Gastrocnemius medialis (tissue), 4 donors: Measurements from ENCODE around the gene CENPX. TPM values are rescaled to one million over a fixed set of nuclear protein-coding genes. Genes with fewer than 3 reads are reported as not detected.

Experiments
- ATAC-seq, 2 donors: fragments of 150-250 bp; one replicate each; pipeline ENCODE4 v1.9.1; 2016
- DNase-seq, 2 donors: peaks; one replicate each; pipeline ENCODE4 v3.0.0-alpha.2; 2019
- H3K27ac ChIP-seq, 4 donors: fragments of 200-600 bp; sonication (generic); 1 replicate in 1 of 4; 2 replicates in 3 of 4; pipeline ENCODE4 v1.5.1; 2016 to 2018; ENCODE audit warnings: mild to moderate bottlenecking in 2 of 4, moderate library complexity in 1 of 4
- H3K27me3 ChIP-seq, 3 donors: fragments of 200-600 bp; sonication (generic) in 2 of 3; 1 replicate in 1 of 3; 2 replicates in 2 of 3; pipeline versions ENCODE4 v1.5.1 to v1.6.0; 2016 to 2019; ENCODE audit warnings: mild to moderate bottlenecking in 1 of 3, moderate library complexity in 1 of 3
- H3K36me3 ChIP-seq, 2 donors: fragments of 200-600 bp; sonication (generic) in 1 of 2; one replicate each; pipeline ENCODE4 v1.5.1; 2017 to 2018
- H3K4me1 ChIP-seq, 2 donors: fragments of 200-600 bp; sonication (generic) in 1 of 2; one replicate each; pipeline ENCODE4 v1.5.1; 2016 to 2017; ENCODE audit warnings: mild to moderate bottlenecking in 2 of 2
- H3K4me3 ChIP-seq, 4 donors: fragments of 200-600 bp; sonication (generic) in 3 of 4; 1 replicate in 1 of 4; 2 replicates in 3 of 4; pipeline ENCODE4 v1.5.1; 2016 to 2019; ENCODE audit warnings: mild to moderate bottlenecking in 2 of 4
- H3K9me3 ChIP-seq, 3 donors: fragments of 200-600 bp; sonication (generic) in 2 of 3; 1 replicate in 1 of 3; 2 replicates in 2 of 3; pipeline ENCODE4 v1.5.1; 2016 to 2019
- POLR2A ChIP-seq, 2 donors: fragments of 450-650 bp; IDR thresholded peaks; one replicate each; pipeline ENCODE4 v1.6.1; 2017; ENCODE audit warnings: antibody characterized with exemption in 2 of 2, mild to moderate bottlenecking in 2 of 2, moderate library complexity in 2 of 2
- in situ Hi-C, 4 donors: fragments of 200-750 bp; cut with MboI; loops; one replicate each; pipeline versions ENCODE4 v1.15.0 to v1.8.0; 2017; ENCODE audit warnings: low sequenced_read_pairs in 4 of 4
- intact Hi-C: fragments of 100-400 bp; cut with DNase I; formaldehyde crosslinking; loops from one replicate; pipeline ENCODE4 v1.15.1; 2023; ENCODE audit warnings: low total_unique reads
- total RNA-seq, 4 donors: library from RNA; depleted of rRNA; stranded (reverse); fragments of >200 nt; gene quantifications; one replicate each; pipeline versions ENCODE4 v1.1.0 to v1.2.3, GENCODE V29; 2016
- TF ChIP-seq, protein P1 (sequence below), 5 experiments: fragments of 450-650 bp in 3 of 5; fragments of 200-600 bp in 2 of 5; sonication (generic) in 2 of 5; IDR thresholded peaks in 4 of 5; conservative IDR thresholded peaks in 1 of 5; 1 replicate in 4 of 5; 2 replicates in 1 of 5; pipeline ENCODE4 v1.5.1; 2016 to 2019; ENCODE audit warnings: antibody characterized with exemption in 5 of 5, mild to moderate bottlenecking in 3 of 5, moderate library complexity in 3 of 5

Gene CENPX
- total RNA-seq, 4 donors from 2014 or later = 41.2 to 62.7 (median 57.0) TPM

DNA sequence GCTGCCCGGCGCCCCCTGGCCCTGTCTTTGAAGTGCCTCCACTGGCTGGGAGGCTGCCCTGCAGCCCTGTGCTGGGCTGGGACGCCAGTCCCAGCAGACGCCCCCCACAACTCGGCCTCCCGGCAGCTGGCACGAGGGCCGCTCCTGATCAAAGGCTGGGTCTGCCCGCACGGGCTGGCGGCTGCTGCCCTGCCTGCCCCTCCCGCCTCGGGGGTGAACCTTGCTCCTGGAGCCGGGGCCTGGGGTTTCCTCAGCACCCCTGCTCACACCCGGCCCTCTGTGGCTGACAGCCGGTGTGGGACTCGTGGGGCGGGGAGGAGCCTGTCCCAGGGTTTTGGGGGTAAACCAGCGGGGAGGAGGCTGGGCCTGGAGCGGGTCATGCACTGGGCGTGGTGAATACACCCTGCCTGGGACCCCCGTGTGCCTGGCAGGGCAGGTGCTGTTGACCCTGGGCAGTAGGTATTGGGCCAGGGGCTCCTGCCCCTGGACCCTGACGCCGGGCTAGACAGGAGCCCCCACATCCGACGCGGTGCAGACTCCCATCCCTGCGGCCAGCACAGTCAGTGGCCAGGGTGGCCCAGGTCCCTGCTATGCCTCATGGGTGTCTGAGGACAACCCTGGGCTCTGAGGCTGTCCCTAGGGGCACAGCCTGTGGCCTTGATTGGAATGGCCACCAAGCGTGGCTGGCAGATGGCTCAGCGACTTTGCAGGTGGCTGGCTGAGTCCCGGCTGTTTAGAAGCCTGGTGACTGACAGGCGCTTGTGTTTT is 21.7 kb downstream of the CENPX start:
- Histone ChIP-seq H3K4me3 (no peak overlapping the region), H3K9me3 (no peaks in the 10 kb centered on the region), H3K27me3 (no peaks in the 10 kb centered on the region), H3K36me3 (peaks cover 0 to 4% of the 10 kb centered on the region in 2 donors), H3K27ac (peak overlapping the region in 3 of 4 donors; percentile 26 to 72 (median 31)), H3K4me1 (peaks cover 35 to 68% of the 10 kb centered on the region in 2 donors)
- peak in 1 of 2 donors; percentile 69 for DNase-seq
- ATAC-seq = peak; percentile 49 to 58
- in situ Hi-C loops = no loop called here
- TF ChIP-seq, protein P1, sequence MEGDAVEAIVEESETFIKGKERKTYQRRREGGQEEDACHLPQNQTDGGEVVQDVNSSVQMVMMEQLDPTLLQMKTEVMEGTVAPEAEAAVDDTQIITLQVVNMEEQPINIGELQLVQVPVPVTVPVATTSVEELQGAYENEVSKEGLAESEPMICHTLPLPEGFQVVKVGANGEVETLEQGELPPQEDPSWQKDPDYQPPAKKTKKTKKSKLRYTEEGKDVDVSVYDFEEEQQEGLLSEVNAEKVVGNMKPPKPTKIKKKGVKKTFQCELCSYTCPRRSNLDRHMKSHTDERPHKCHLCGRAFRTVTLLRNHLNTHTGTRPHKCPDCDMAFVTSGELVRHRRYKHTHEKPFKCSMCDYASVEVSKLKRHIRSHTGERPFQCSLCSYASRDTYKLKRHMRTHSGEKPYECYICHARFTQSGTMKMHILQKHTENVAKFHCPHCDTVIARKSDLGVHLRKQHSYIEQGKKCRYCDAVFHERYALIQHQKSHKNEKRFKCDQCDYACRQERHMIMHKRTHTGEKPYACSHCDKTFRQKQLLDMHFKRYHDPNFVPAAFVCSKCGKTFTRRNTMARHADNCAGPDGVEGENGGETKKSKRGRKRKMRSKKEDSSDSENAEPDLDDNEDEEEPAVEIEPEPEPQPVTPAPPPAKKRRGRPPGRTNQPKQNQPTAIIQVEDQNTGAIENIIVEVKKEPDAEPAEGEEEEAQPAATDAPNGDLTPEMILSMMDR (IDR thresholded peaks at IDR 0.05 in 4 of 5, conservative IDR thresholded peaks at IDR 0.05 in 1 of 5) = no peak
- TF ChIP-seq POLR2A (IDR thresholded peaks at IDR 0.05) = no peak
- intact Hi-C loops = loop anchor here (10.0 kb wide), 1 partner anchor 74 kb away; no protein-coding TSS in a partner anchor

DNA sequence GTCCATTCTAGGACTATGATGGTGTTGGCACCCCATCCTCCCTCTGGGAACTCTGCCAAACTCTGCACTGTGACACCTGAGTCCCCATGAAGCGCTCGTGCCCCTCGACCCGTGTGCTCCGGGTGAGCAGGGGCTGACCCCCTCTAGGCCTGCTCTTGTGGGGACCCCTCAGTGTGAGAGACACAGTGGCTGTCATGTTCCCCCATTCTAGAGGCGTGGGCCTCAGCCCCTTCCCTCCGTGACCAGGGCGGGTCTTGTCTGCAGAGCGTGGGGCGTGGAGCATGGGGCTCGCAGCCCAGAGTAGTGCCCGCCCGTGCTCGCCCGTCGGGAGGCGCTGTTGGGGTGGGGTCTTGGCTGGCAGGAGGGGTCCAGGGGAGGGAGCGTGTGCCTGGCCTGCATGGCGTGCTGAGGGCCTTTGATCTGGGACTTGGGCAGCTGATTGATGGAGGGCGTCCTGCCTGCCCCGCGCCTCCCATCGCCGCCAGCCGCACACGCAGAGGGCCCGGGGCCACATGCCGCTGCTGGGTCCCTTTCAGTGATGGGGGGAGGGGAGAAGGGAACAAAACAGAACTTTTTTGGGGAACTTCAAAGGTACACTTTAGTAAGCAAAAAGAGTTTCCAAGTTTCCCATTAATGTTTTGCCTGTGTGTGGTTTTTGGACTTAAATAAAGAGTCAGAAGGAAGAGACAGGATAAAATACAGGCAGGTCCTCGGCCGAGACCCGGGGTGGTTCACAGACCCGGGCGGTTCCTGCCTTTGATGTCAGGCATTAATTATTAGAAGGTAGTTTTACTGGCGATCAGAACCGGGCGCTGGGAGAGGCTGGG is 22.5 kb downstream of the CENPX start:
- no peak for TF ChIP-seq POLR2A (IDR thresholded peaks at IDR 0.05)
- TF ChIP-seq, protein P1 (IDR thresholded peaks at IDR 0.05 in 4 of 5, conservative IDR thresholded peaks at IDR 0.05 in 1 of 5) = no peak
- Histone ChIP-seq H3K4me1 (peaks cover 35 to 67% of the 10 kb centered on the region in 2 donors), H3K36me3 (peaks cover 0 to 4% of the 10 kb centered on the region in 2 donors), H3K4me3 (no peak overlapping the region), H3K27ac (peak overlapping the region in 2 of 4 donors; percentile 31 to 72), H3K27me3 (no peaks in the 10 kb centered on the region), H3K9me3 (no peaks in the 10 kb centered on the region)
- in situ Hi-C loops = no loop called here
- ATAC-seq (no peak), DNase-seq (no peak)
- intact Hi-C loops = loop anchor here (10.0 kb wide), 1 partner anchor 75 kb away; no protein-coding TSS in a partner anchor

DNA sequence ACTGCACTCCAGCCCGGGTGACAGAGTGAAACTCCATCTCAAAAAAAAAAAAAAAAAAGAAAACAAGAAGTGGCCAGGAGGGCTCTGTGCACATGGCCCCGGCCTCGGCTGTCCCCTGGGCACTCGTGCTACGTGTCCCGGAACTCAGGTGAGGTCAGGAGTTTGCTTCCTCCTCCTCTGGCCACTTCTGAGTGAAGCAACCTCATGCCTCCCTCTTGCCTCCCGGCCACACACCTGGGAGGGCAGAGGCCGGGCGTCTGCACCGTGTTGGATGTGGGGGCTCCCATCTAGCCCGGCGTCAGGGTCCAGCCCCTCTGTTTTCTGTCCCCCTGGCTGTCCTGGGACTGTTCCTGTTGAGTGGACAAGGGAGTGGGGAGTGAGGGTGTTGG is 23.1 kb downstream of the CENPX start:
- no peak for TF ChIP-seq POLR2A (IDR thresholded peaks at IDR 0.05)
- TF ChIP-seq, protein P1 (IDR thresholded peaks at IDR 0.05 in 4 of 5, conservative IDR thresholded peaks at IDR 0.05 in 1 of 5) = no peak
- no peaks in the 10 kb centered on the region for H3K27me3 ChIP-seq
- H3K4me1 ChIP-seq = peaks cover 35 to 67% of the 10 kb centered on the region in 2 donors
- peaks cover 0 to 4% of the 10 kb centered on the region in 2 donors for H3K36me3 ChIP-seq
- ATAC-seq (no peak), DNase-seq (no peak)
- H3K27ac ChIP-seq = no peak overlapping the region
- no peak overlapping the region for H3K4me3 ChIP-seq
- no peaks in the 10 kb centered on the region for H3K9me3 ChIP-seq
- intact Hi-C loops (no loop called here), in situ Hi-C loops (no loop called here)

DNA sequence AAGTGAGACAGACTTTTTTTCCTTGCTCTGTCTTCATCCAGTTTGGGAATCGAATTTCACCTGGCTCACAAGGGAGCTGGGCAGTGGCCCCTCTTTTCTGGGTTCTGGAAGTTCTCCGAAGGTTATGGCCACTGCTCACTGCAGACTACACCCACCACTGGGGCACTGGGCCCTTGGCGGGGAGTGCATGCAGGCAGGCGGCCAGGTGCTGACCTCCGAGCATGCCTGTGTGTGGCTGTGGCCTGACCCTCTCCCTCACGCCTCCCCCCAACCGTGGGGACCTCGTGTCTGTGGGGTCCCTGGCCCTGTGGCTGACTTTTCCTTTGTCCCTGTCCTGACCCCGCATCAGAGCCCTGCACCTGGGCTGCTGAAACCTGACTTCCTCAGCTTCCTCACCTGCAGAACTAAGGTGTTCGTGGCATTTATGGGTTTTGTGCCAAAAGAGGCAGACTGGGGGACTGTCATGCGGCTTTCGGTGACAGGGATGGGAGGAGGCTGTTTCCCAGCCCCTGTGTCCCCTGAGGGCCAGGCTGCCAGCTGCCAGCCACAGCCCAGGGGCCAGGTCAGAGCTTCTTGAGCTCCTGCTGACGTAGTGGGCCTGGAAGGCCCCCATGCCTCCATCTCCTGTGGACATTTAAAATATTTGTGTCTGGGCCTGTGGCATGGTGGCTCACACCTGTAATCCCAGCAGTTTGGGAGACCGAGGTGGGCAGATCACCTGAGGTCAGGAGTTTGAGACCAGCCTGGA is 23.8 kb downstream of the CENPX start:
- ATAC-seq (no peak), DNase-seq (no peak)
- Histone ChIP-seq H3K27ac (no peak overlapping the region), H3K27me3 (no peaks in the 10 kb centered on the region), H3K9me3 (no peaks in the 10 kb centered on the region), H3K4me1 (peaks cover 32 to 60% of the 10 kb centered on the region in 2 donors), H3K4me3 (no peak overlapping the region), H3K36me3 (peaks cover 0 to 4% of the 10 kb centered on the region in 2 donors)
- in situ Hi-C loops (no loop called here), intact Hi-C loops (no loop called here)
- TF ChIP-seq POLR2A (IDR thresholded peaks at IDR 0.05) = no peak
- TF ChIP-seq, protein P1 (IDR thresholded peaks at IDR 0.05 in 4 of 5, conservative IDR thresholded peaks at IDR 0.05 in 1 of 5) = no peak
